Right kidney (tissue), 1 donor: ENCODE results near the gene CCNK.

Source experiments
- DNase-seq: peaks from one replicate; pipeline ENCODE4 v3.0.0-alpha.2; 2016

Gene CCNK

DNA sequence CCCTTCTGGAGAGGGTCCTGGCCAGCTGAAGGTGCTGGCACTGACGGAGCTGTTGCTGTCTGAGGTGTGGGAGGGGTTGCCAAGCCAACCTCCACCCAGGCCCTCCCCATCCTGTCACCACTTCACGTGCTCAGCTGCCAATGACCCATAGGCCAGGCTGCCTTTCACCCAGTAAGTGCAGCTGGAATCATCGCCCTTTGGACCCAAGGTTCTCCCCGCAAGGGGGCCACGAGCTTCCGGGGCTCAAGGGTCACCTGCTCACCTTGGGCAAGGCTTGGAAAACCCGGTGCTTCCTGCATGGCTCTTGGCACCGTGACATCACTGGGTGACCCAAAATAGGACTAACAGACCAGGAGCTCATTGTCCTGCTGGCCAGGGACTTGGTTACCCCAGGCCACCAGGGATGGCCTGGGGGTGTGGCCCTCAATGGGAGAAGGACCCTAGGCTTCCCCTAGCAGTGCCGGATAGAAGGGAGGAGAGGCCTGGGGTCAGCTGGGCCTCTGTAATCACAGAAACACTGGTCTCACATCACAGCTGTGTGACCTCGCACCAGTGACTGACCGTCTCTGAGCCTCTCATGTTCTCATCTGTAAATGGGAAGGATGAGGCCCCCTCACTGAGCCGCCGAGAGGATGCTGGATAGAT, 71.5 kb downstream of the CCNK start:
- DNase-seq, result no peak

DNA sequence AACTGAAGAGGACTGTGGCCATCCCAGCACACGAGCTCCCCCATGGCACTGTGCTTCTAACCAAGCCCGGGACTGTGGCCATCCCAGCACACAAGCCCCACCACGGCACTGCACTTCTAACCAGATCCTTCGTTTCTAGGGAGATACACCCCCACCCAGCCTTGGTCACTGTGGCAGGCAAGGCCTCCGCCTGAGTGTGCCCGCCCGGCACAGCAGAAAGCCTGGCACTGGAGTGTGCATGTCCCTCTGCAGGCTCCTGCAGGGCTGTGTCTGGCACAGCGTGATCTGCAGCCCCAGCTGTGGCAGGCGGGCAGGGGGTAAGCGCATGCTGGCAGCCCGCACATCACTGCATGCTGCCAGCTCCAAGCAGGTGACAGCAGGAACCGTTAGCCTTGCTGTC, 73.0 kb downstream of the CCNK start:
- DNase-seq, result no peak

DNA sequence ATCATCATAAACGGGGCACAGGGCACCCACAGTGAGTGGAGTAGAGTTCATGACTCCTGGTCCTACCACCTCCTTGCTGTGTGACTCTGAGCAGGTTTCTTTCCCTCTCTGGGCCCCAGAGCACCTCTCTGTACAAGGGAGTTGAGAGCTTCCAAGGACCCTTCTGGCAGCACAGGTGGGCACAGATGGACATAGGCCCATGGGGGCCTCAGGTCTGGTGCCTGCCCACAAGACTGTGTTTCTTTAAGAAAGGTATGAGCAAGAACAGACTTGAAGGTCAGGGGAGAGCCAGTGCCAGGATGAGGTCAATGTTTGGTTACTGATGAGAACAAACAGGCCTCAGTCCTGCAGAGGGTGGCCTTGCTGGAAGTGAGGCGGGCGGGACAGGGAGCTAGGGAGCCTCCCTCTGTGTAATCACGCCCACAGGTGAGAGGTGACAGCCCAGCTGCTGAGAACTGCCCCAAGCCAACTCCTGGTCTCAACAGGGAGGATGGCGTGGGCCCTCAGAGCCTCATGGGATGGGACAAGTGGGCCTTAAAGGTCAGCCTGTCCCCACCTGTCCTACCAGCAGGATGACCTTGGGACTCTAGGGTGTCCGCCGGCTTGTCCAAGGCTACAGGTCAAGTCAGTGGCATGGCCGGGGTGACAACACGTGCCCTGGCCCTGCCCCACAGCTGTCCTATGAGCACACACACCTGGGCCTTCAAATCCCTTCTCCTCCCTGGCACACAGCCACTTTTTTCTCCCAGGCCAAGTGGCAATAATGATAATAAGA, 73.7 kb downstream of the CCNK start:
- DNase-seq, result no peak

DNA sequence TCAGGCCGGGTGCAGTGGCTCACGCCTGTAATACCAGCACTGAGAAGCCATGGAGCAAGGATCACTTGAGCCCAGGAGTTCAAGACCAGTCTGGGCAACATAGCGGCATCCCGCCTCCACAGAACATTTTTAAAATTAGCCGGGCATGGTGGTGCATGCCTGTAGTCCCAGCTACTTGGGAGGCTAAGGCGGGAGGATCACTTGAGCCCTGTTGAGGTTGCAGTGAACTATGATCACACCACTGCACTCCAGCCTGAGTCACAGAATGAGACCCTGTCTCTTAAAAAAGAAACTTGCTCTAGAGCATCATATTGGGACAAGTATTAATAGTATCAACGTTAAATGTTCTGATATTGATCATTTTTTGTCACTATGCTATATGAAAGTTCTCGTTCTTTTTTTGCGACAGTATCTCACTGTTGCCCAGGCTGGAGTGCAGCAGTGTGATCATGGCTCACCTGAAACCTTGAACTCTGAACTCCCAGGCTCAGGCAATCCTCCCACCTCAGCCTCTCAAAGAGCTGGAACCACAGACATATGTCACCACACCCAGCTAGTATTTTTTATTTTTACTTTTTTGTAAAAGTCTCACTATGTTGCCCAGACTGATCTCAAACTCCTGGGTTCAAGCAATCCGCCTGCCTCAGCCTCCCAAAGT, 75.1 kb downstream of the CCNK start:
- DNase-seq, result no peak

DNA sequence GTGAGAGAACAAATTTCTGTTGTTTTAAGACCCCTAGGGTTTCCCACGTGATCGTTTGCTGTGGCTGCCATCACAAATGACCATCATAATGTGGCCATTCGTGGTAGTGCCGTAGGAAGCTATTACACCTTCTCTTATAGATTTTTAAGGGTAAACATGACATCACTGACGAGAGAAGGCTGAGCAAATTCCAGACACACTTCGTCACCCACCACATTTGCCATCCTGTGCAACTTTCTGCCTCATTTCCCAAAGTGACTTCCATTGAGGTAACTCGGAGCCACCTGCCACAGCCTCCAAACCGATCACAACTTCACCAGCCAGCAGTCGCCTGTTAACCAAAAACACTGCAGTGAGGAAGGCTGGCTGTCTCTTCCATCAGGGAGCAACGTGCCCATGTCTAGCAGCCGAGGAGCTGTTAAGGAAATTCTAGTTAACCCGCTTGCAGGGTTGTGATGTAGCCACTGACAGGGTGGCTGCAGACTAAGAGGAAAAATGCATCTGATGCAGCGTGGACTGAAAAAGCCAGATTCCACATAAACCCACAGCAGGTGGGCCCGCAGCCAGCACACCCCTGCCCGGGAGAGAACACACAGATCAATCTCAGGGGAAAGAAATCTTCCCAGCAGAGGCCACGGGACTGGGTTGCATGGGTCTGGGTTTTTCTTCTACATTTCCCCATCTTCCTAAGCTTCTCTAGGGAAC, 78.2 kb downstream of the CCNK start:
- no peak for DNase-seq

DNA sequence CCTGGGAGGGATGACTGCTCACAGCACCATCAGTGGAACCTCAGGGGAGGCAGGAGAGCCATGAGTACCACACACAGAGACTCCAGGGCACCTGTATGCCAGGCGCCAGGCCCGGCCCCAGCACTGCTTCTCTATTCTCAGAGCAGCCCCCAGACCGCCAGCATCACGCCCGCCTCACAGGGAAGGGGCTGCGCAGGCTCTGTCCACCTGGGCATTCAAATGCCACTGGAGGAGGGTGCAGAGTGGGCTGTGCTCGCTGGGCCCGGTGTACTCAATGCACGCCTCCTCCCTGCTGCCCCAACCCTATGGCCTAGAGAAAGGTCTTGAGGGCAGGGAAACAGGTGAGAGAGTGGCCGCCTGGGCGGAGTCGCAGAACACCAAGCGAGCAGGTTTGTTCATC, 79.2 kb downstream of the CCNK start:
- DNase-seq, result no peak

DNA sequence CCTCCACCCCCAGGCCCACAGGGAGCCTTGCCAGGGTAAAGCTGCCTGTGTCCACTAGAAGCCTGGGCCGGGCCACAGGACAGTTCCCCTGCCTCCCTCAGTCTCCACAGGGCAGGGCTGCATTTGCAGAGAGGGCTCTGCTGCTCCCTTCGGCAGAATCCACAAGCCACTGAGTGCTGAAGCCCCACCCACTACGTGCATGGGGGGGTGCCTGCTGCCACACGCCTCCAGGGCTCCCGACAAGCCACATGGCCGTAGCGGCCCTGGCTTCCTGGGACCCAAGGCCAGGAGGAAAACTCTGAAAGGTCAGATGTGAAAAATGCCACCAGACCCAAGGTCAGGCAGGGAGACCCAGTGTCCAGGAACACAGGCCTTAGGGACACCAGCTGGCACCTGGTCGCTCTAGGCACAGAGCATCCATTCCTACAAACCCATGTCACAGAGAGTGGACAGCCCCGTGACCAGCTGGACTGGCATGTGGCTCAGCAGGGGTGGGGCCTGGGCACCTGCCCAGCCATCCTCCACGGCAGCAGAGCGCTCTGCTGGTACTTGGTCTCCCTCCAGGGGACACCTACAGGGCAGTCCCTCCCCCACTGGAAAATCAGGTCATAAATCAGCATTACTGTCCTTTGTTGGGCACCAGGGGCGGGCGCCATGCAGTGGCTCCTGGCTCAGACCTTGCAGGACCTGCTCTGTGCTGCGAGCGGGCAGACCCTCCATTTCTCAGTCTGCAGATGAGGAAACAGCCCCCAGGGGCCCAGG, 79.9 kb downstream of the CCNK start:
- DNase-seq, result no peak

DNA sequence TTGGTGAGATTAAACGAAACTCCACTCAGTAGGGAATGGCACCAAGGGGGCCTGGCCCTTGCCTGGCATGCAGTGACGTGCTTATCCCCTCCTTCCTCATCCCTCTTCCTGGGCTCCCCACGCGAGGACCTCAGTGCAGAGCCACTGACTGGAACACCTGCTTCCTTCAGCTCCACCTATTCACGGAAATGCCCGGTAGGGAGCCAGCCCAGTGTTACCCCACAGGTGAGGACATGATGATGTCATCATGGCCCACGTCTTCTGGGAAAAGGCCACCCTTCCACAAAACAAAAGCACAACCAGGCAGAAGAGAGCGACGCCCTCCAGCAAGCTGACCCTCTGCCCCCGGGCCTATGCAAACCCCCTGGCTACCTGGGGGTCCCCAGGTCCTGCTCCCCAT, 80.7 kb downstream of the CCNK start:
- DNase-seq, result no peak
